Glutamatergic neuron (in vitro differentiated cells): Measurements from ENCODE around the gene CCDC112. TPM values are rescaled to one million over a fixed set of nuclear protein-coding genes. Genes with fewer than 3 reads are reported as not detected.

Source experiments
- DNase-seq: peaks from one replicate; pipeline ENCODE4 v3.0.0; 2022
- H3K27ac Mint-ChIP-seq: one replicate; pipeline ENCODE4 v1.8.0; 2020; ENCODE audit warnings: mild to moderate bottlenecking, mixed read lengths, inconsistent platforms; ENCODE audit not compliant: unreplicated experiment
- H3K27me3 Mint-ChIP-seq: one replicate; pipeline ENCODE4 v1.8.0; 2020; ENCODE audit warnings: mild to moderate bottlenecking, moderate library complexity, mixed read lengths, inconsistent platforms; ENCODE audit not compliant: unreplicated experiment
- H3K36me3 Mint-ChIP-seq: one replicate; pipeline ENCODE4 v1.8.0; 2020; ENCODE audit warnings: mild to moderate bottlenecking, mixed read lengths, inconsistent platforms; ENCODE audit not compliant: unreplicated experiment
- H3K4me1 Mint-ChIP-seq: one replicate; pipeline ENCODE4 v1.8.0; 2020; ENCODE audit warnings: mild to moderate bottlenecking, low read depth, mixed read lengths, inconsistent platforms; ENCODE audit not compliant: unreplicated experiment
- H3K4me3 Mint-ChIP-seq: one replicate; pipeline ENCODE4 v1.8.0; 2020; ENCODE audit warnings: mild to moderate bottlenecking, mixed read lengths, inconsistent platforms; ENCODE audit not compliant: unreplicated experiment
- H3K9me3 Mint-ChIP-seq: one replicate; pipeline ENCODE4 v1.8.0; 2020; ENCODE audit warnings: mild to moderate bottlenecking, moderate library complexity, mixed read lengths, inconsistent platforms; ENCODE audit not compliant: unreplicated experiment
- CTCF ChIP-seq: fragments of 200-600 bp; sonication (generic); IDR thresholded peaks from one replicate; pipeline ENCODE4 v1.5.0; 2021; ENCODE audit not compliant: partially characterized antibody, unreplicated experiment
- long read RNA-seq: library from polyadenylated mRNA; unstranded; transcript quantifications from one replicate; pipeline ENCODE4 v2.0.0, GENCODE V29; 2020; ENCODE audit not compliant: unreplicated experiment
- total RNA-seq: library from RNA; stranded (reverse); fragmentation: NEBNext Ultra II Directional; extraction: Animal tissue kit (Norgen Biotek cat#: 25700); gene quantifications from one replicate; pipeline ENCODE4 v1.2.1, GENCODE V29; 2021; ENCODE audit not compliant: unreplicated experiment

The CCDC112 gene
- total RNA-seq: 53.7 TPM
- long read RNA-seq, partial matches to known transcripts: 19 of 26 reads
- long read RNA-seq, other reads (novel, unspliced or antisense): 3 of 26 reads

GRCh38 chr5:115296124-115297022, at the start of gene CCDC112:
Gene CCDC112 (minus strand): TSS chr5:115296654. CDS start chr5:115296543, 111 bp downstream.
- H3K4me1 Mint-ChIP-seq: peaks cover 3% of the 10 kb centered on the region
- peaks cover 7% of the 10 kb centered on the region for H3K27me3 Mint-ChIP-seq
- peak; percentile 87 for DNase-seq
- H3K36me3 Mint-ChIP-seq: peaks cover 22% of the 10 kb centered on the region
- peak within 1 kb of the TSS; percentile 96 for H3K4me3 Mint-ChIP-seq
- peak within 1 kb of the TSS; percentile 97 for H3K27ac Mint-ChIP-seq
- TF ChIP-seq CTCF: no peak
- peaks cover 8% of the 10 kb centered on the region for H3K9me3 Mint-ChIP-seq

- TF ChIP-seq CTCF: no peak
- Mint-ChIP-seq H3K27me3 (no peaks in the 10 kb centered on the region), H3K4me1 (no peaks in the 10 kb centered on the region), H3K36me3 (no peaks in the 10 kb centered on the region), H3K4me3 (no peak overlapping the region), H3K9me3 (no peaks in the 10 kb centered on the region), H3K27ac (no peak overlapping the region)
- DNase-seq: no peak
These were observed 48.9 kb upstream of the CCDC112 start for GRCh38 chr5:115345344-115345743.

- Mint-ChIP-seq H3K4me3 (no peak overlapping the region), H3K4me1 (no peaks in the 10 kb centered on the region), H3K9me3 (no peaks in the 10 kb centered on the region), H3K36me3 (no peaks in the 10 kb centered on the region), H3K27ac (no peak overlapping the region), H3K27me3 (no peaks in the 10 kb centered on the region)
- no peak for TF ChIP-seq CTCF
- no peak for DNase-seq
These were observed 47.4 kb upstream of the CCDC112 start for GRCh38 chr5:115343855-115344254.

- TF ChIP-seq CTCF: no peak
- DNase-seq: no peak
- Mint-ChIP-seq H3K4me3 (no peak overlapping the region), H3K9me3 (no peaks in the 10 kb centered on the region), H3K4me1 (no peaks in the 10 kb centered on the region), H3K36me3 (no peaks in the 10 kb centered on the region), H3K27ac (no peak overlapping the region), H3K27me3 (no peaks in the 10 kb centered on the region)
These were observed 46.3 kb upstream of the CCDC112 start for GRCh38 chr5:115342590-115343377.
